ENCODE measurements around the gene ATF7IP2.

DNA sequence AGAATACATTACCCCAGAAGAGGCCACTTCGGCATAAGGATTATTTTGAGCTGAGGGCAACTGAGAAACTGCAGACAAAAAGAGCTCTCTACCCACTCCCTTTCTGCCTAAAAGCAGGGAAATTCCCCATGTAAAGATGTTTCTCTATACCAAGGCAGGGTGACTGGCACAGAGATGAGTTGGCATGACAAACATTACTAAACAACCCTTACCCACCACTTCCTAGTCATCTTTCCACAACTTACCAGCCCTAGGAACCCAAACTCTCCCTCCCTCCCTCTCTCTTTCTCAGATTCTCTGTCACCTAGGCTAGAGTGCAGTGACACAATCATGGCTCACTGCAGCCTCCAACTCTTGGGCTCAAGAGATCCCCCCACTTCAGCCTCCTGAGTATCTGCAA is 126.0 kb downstream of the ATF7IP2 start:
- TF ChIP-seq, protein P1, sequence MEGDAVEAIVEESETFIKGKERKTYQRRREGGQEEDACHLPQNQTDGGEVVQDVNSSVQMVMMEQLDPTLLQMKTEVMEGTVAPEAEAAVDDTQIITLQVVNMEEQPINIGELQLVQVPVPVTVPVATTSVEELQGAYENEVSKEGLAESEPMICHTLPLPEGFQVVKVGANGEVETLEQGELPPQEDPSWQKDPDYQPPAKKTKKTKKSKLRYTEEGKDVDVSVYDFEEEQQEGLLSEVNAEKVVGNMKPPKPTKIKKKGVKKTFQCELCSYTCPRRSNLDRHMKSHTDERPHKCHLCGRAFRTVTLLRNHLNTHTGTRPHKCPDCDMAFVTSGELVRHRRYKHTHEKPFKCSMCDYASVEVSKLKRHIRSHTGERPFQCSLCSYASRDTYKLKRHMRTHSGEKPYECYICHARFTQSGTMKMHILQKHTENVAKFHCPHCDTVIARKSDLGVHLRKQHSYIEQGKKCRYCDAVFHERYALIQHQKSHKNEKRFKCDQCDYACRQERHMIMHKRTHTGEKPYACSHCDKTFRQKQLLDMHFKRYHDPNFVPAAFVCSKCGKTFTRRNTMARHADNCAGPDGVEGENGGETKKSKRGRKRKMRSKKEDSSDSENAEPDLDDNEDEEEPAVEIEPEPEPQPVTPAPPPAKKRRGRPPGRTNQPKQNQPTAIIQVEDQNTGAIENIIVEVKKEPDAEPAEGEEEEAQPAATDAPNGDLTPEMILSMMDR (IDR thresholded peaks at IDR 0.05): no peak
- TF ChIP-seq, protein P2, sequence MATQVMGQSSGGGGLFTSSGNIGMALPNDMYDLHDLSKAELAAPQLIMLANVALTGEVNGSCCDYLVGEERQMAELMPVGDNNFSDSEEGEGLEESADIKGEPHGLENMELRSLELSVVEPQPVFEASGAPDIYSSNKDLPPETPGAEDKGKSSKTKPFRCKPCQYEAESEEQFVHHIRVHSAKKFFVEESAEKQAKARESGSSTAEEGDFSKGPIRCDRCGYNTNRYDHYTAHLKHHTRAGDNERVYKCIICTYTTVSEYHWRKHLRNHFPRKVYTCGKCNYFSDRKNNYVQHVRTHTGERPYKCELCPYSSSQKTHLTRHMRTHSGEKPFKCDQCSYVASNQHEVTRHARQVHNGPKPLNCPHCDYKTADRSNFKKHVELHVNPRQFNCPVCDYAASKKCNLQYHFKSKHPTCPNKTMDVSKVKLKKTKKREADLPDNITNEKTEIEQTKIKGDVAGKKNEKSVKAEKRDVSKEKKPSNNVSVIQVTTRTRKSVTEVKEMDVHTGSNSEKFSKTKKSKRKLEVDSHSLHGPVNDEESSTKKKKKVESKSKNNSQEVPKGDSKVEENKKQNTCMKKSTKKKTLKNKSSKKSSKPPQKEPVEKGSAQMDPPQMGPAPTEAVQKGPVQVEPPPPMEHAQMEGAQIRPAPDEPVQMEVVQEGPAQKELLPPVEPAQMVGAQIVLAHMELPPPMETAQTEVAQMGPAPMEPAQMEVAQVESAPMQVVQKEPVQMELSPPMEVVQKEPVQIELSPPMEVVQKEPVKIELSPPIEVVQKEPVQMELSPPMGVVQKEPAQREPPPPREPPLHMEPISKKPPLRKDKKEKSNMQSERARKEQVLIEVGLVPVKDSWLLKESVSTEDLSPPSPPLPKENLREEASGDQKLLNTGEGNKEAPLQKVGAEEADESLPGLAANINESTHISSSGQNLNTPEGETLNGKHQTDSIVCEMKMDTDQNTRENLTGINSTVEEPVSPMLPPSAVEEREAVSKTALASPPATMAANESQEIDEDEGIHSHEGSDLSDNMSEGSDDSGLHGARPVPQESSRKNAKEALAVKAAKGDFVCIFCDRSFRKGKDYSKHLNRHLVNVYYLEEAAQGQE (IDR thresholded peaks at IDR 0.05; ENCODE audit: insufficient read depth in 1 of 2, low read depth in 2 of 2, low read length in 1 of 2): no peak
- TF ChIP-seq POLR2AphosphoS5 (IDR thresholded peaks at IDR 0.05; ENCODE audit: low read depth, low read length): no peak
